GM23248 (cell line): ENCODE data around the gene UBAC2. TPM values are rescaled to one million over a fixed set of nuclear protein-coding genes. Genes with fewer than 3 reads are reported as not detected.

Experiments
- DNase-seq: peaks from one replicate; pipeline ENCODE4 v3.0.0-alpha.2; 2015
- H2AFZ ChIP-seq: fragments of 200-600 bp; sonication (generic); 2 replicates; pipeline ENCODE4 v1.6.1; 2016; ENCODE audit warnings: antibody characterized with exemption
- H3F3A ChIP-seq: fragments of 200-600 bp; sonication (generic); 2 replicates; pipeline ENCODE4 v1.6.1; 2016; ENCODE audit warnings: mild to moderate bottlenecking, antibody characterized with exemption, mixed run types; ENCODE audit not compliant: insufficient read depth
- H3K27ac ChIP-seq: fragments of 200-600 bp; sonication (generic); 2 replicates; pipeline ENCODE4 v1.5.1; 2016; ENCODE audit warnings: mild to moderate bottlenecking
- H3K27me3 ChIP-seq: fragments of 200-600 bp; sonication (generic); replicated peaks from 2 replicates; pipeline ENCODE4 v1.6.1; 2016; ENCODE audit warnings: mild to moderate bottlenecking; ENCODE audit not compliant: insufficient read depth
- H3K36me3 ChIP-seq: fragments of 200-600 bp; sonication (generic); 2 replicates; pipeline ENCODE4 v1.6.1; 2016; ENCODE audit warnings: low read depth, mild to moderate bottlenecking
- H3K4me1 ChIP-seq: fragments of 200-600 bp; sonication (generic); 2 replicates; pipeline ENCODE4 v1.6.1; 2016; ENCODE audit warnings: mild to moderate bottlenecking; ENCODE audit not compliant: insufficient read depth
- H3K4me2 ChIP-seq: fragments of 200-600 bp; sonication (generic); one replicate; pipeline ENCODE4 v1.6.1; 2016; ENCODE audit warnings: mild to moderate bottlenecking; ENCODE audit not compliant: unreplicated experiment
- H3K4me3 ChIP-seq: fragments of 200-600 bp; sonication (generic); 2 replicates; pipeline ENCODE4 v1.5.1; 2016; ENCODE audit warnings: mild to moderate bottlenecking
- H3K79me2 ChIP-seq: fragments of 200-600 bp; sonication (generic); 2 replicates; pipeline ENCODE4 v1.6.1; 2016; ENCODE audit warnings: mild to moderate bottlenecking; ENCODE audit not compliant: insufficient read depth
- H3K9ac ChIP-seq: fragments of 200-600 bp; sonication (generic); 2 replicates; pipeline ENCODE4 v1.6.1; 2016; ENCODE audit warnings: mild to moderate bottlenecking
- H3K9me2 ChIP-seq: fragments of 200-600 bp; sonication (generic); 2 replicates; pipeline ENCODE4 v1.6.1; 2016; ENCODE audit warnings: mixed run types, mild to moderate bottlenecking, moderate library complexity; ENCODE audit not compliant: insufficient read depth
- H3K9me3 ChIP-seq: fragments of 200-600 bp; sonication (generic); one replicate; pipeline ENCODE4 v1.6.1; 2017; ENCODE audit warnings: low read depth
- H4K20me1 ChIP-seq: fragments of 200-600 bp; sonication (generic); 2 replicates; pipeline ENCODE4 v1.6.0; 2016; ENCODE audit not compliant: insufficient read depth
- EZH2 ChIP-seq: fragments of 200-600 bp; sonication (generic); IDR thresholded peaks from 2 replicates; pipeline ENCODE4 v1.6.1; 2018; ENCODE audit warnings: antibody characterized with exemption, mild to moderate bottlenecking; ENCODE audit not compliant: insufficient read depth, poor library complexity, severe bottlenecking
- EZH2phosphoT487 ChIP-seq: fragments of 200-600 bp; sonication (generic); IDR thresholded peaks from 2 replicates; pipeline ENCODE4 v1.6.1; 2018; ENCODE audit warnings: antibody characterized with exemption, moderate library complexity, mild to moderate bottlenecking, low read depth; ENCODE audit not compliant: insufficient read depth
- WGBS, 2 experiments: methylation state at CpG; one replicate each; pipeline ENCODE4 v1.1.6; 2015 to 2017; ENCODE audit warnings: low lambda C conversion rate in 2 of 2, low coverage in 1 of 2; ENCODE audit errors: missing lambda C conversion rate in 2 of 2; 5-methylcytosine and 5-hydroxymethylcytosine counted together
- in situ Hi-C: fragments of 300-500 bp; cut with MboI; formaldehyde crosslinking; loops from 2 replicates; pipeline ENCODE4 v1.15.0; 2020
- polyA plus RNA-seq: library from polyadenylated mRNA; unstranded; fragments of >200 nt; fragmentation: Nextera tagmentation; extraction: Ambion mirVana; gene quantifications from 2 replicates; pipeline ENCODE4 v1.2.1, GENCODE V29; 2016
- total RNA-seq: library from RNA; depleted of rRNA; stranded (reverse); fragments of >200 nt; shearing (Covaris generic); gene quantifications from 2 replicates; pipeline ENCODE4 v1.2.3, GENCODE V29; 2014

The UBAC2 gene
- total and polyA plus RNA-seq, 2 experiments from 2014 or later = 66.1 to 95.9 TPM

GRCh38 chr13:99299256-99299919 lies 98.7 kb downstream of the UBAC2 start:
- Histone ChIP-seq H3K4me1 (peaks cover 5% of the 10 kb centered on the region; the same call in 1 of the 2 replicates), H3K9ac (no peak overlapping the region), H3K27ac (no peak overlapping the region), H3K79me2 (no peaks in the 10 kb centered on the region), H3K36me3 (no peaks in the 10 kb centered on the region), H3K4me2 (no peak overlapping the region), H3F3A (no peaks in the 10 kb centered on the region), H2AFZ (no peak overlapping the region), H4K20me1 (no peaks in the 10 kb centered on the region), H3K27me3 (no peaks in the 10 kb centered on the region), H3K4me3 (no peak overlapping the region), H3K9me3 (no peaks in the 10 kb centered on the region), H3K9me2 (no peaks in the 10 kb centered on the region)
- WGBS, 2 experiments = 91 to 93% methylated on average over 4 of the region's 4 CpGs
- TF ChIP-seq EZH2phosphoT487 = no peak
- TF ChIP-seq EZH2 = no peak
- in situ Hi-C loops = no loop called here
- DNase-seq = no peak

GRCh38 chr13:99299920-99300341 lies 99.3 kb downstream of the UBAC2 start:
- Histone ChIP-seq H4K20me1 (no peaks in the 10 kb centered on the region), H3K9ac (no peak overlapping the region), H3K4me3 (no peak overlapping the region), H3K9me3 (no peaks in the 10 kb centered on the region), H3K4me1 (peaks cover 5% of the 10 kb centered on the region; the same call in 1 of the 2 replicates), H3K27ac (no peak overlapping the region), H3K4me2 (no peak overlapping the region), H3K79me2 (no peaks in the 10 kb centered on the region), H3K9me2 (no peaks in the 10 kb centered on the region), H3F3A (no peaks in the 10 kb centered on the region), H3K27me3 (no peaks in the 10 kb centered on the region), H3K36me3 (no peaks in the 10 kb centered on the region), H2AFZ (no peak overlapping the region)
- WGBS, 2 experiments = 91 to 93% methylated on average over 4 of the region's 4 CpGs
- TF ChIP-seq EZH2phosphoT487 (no peak), EZH2 (no peak)
- in situ Hi-C loops = no loop called here
- DNase-seq = no peak

- Histone ChIP-seq H3K27me3 (no peaks in the 10 kb centered on the region), H3K4me1 (peaks cover 5% of the 10 kb centered on the region; the same call in 1 of the 2 replicates), H4K20me1 (no peaks in the 10 kb centered on the region), H3K9me2 (no peaks in the 10 kb centered on the region), H2AFZ (no peak overlapping the region), H3F3A (no peaks in the 10 kb centered on the region), H3K27ac (no peak overlapping the region), H3K4me3 (no peak overlapping the region), H3K36me3 (no peaks in the 10 kb centered on the region), H3K4me2 (no peak overlapping the region), H3K9ac (no peak overlapping the region), H3K79me2 (0 out of 2 replicates have a peak, but pooled peaks cover 4% of the 10 kb centered on the region), H3K9me3 (no peaks in the 10 kb centered on the region)
- TF ChIP-seq EZH2phosphoT487 = no peak
- TF ChIP-seq EZH2 = no peak
- DNase-seq = no peak
- in situ Hi-C loops = no loop called here
- 91 to 96% methylated on average over 7 of the region's 7 CpGs for WGBS, 2 experiments
These were observed 100.6 kb downstream of the UBAC2 start for GRCh38 chr13:99301056-99301838.

GRCh38 chr13:99301913-99302636 lies 101.4 kb downstream of the UBAC2 start:
- Histone ChIP-seq H3K9ac (no peak overlapping the region), H3F3A (peaks cover 3% of the 10 kb centered on the region), H3K4me3 (no peak overlapping the region), H3K4me2 (no peak overlapping the region), H3K4me1 (peaks cover 8% of the 10 kb centered on the region), H3K36me3 (no peaks in the 10 kb centered on the region), H3K9me2 (no peaks in the 10 kb centered on the region), H4K20me1 (no peaks in the 10 kb centered on the region), H3K27me3 (no peaks in the 10 kb centered on the region), H3K27ac (no peak overlapping the region), H3K79me2 (0 out of 2 replicates have a peak, but pooled peaks cover 4% of the 10 kb centered on the region), H2AFZ (no peak overlapping the region), H3K9me3 (no peaks in the 10 kb centered on the region)
- TF ChIP-seq EZH2 (no peak), EZH2phosphoT487 (no peak)
- WGBS, 2 experiments = 100% methylated on average over 1 of the region's 1 CpG
- in situ Hi-C loops = no loop called here
- DNase-seq = no peak
